Effector CD8-positive, alpha-beta T cell (primary cell): ENCODE data around the gene GNRH2.
"Not testable (repeated sequence)": the region's sequence is repeated elsewhere in the genome, so short reads cannot be mapped to it uniquely, and the experiment has no call there.

Experiments used
- DNase-seq: peaks from one replicate; lab custom pipeline; 2025; lab: John Stamatoyannopoulos, UW
- total RNA-seq, 4 experiments: gene quantifications; one replicate each; lab custom pipeline; 2026; lab: John Stamatoyannopoulos, UW

GNRH2 gene, protein sequence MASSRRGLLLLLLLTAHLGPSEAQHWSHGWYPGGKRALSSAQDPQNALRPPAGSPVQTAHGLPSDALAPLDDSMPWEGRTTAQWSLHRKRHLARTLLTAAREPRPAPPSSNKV
- 0 to 1.3 (median 0.59) reads per million in 4 experiments for total RNA-seq

DNA sequence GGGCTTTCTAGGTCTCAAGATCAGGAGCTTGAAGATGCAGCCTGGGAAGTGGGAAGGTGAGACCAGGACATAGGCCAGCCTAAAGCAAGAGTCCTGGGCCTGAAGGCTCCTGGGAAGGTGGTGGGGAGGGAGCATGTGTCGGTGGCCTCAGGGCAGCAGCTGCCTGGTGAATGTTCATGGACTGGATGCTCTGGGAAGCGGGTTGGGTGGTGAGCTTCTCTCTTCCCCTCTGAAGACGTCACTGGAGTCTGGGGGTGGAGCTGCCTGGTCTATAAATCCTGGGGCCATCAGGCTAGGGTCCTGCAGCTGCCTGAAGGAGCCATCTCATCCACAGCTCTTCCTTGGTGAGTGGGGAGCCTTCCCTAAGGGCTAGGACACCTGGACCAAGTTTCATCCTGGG is at the start of gene GNRH2:
TSS of gene GNRH2 (plus strand) at position 301 of the 400 bp plus-strand sequence. CDS start 793 bp downstream, outside the sequence.
- DNase-seq: no peak

DNA sequence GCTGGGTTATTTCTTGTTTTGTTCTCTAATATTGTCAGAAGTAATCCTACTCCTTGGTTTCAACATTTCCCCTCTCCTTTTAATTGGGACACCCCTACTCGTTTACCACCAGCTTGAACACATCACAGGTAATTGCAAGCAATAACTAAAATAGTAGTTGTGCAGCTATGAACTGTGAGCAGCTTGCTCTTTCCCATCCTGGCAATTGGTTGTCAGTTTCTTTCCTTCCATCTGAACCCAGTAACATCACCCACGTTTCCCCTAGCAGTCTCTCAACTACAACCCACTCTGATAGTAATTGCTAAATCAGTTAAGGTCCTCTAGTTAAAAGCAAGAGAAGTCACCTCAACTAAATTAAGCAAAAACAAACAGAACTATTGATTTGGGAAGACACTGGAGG is 47.6 kb upstream of the GNRH2 start:
- no peak for DNase-seq

DNA sequence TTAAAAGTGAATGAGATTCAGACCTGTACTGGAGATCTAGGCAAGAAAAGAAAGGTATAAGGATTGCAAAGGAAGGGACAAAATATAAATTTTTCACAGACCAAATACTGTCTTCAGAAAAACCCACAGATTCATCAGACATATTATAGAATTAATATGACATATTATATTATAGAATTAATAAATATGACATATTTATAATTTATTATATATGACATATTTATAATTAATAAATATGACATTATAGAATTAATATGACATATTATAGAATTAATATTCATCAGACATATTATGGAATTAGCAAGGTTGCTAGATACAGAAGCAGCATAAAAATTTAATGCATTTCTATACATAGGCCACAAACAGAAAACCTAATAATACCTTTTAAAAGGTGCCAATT is 44.7 kb upstream of the GNRH2 start:
- DNase-seq: no peak

DNA sequence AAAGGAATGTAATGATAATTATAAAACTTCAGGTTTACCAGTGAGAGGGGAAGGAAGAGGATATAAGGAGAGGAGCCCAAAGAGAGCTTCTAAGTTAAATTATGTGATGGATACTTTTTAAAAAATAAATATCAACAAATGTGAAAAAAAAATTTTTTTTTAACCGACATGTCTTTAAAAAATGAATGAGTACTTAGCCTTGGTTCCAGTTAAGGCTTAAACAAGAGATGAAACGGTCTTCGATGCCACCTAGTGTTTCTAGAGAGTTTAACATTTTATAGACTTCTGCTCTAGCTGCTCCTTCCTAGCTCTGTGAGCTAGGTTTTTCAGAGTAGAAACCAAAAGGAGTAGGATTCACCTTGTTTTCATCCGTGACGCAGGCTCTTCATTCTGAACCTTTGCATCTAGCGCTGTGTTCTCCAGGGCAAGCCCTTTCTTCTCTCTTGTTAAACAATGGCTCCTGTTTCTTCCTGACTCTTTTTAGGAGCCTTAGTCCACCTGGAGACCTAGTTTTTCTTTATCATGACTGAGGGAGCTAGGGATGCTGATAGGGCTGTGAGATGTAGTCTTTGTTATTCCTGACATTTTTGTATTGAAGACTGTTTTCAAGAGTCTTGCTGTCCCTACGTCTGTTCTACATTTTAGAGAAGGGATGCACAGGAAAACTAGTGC is 42.4 kb upstream of the GNRH2 start:
- no peak for DNase-seq

DNA sequence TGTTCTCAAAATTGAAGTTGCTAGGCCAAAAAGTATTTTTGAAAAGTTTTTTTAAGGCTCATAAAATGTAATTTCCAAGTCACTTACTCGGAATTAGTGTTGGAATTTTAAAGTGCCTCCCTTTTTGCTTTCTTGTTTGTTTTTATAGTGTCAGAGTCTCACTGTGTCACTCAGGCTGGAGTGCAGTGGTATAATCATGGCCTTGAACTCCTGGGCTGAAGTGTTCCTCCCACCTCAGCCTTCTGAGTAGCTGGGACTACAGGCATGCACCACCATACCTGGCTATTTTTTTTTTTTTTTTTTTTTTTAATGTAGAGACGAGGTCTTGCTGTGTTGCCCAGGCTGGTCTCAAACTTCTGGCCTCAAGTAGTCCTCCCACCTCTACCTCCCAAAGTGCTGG is 40.0 kb upstream of the GNRH2 start:
- DNase-seq: no peak

DNA sequence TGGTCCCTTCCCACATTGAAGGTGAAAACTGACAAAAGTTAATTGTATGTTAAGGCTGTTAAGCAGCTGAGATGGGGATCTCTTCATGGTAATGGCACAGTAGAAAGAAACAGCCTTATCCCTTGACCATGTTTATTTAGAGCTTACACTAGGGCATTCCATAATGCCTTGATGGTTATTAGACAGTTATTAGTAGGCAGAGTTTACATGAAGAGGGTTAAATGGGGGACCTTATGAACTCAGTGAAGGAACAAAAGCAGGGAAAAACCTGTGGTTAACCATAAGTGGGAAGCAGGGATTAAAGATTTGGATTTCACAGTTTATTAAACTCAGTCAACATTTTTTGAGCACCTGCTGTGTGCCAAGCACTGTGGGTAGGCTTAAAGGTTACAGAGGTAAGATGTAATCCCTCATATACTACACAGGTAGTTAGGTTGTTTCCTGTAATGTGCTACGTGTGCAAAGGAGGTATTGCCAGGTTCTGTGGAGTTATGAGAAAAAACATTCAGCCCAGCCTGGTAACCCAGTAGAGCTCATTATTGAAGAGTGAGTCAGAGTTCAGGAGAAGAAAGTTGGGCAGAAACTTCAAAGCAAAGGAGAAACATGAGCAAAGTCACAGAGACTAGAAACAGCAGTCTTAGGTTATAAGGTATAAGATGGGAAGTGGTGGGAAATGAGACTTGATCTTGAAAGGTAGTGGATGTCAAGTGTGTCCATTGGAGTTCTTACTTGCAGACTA is 32.3 kb upstream of the GNRH2 start:
- no peak for DNase-seq

DNA sequence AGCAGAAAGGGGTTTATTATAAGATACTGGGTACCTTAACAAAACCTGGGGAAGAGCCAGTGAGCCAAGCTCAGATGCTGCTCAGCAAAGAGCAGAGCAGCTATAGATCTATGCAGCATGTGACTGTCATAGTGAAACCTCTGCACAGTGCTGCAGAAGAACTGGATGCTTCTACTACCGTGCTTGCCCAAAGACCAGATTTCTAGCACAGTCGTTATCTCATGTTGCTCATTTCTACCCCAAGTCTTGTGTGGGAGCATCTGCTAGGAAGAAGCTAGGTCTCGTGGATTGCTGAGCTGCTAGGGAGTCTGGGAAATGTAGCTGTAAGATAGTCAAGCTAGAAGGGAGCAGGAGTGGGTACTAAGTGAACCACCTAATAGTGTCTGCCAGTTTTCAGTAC is 31.7 kb upstream of the GNRH2 start:
- DNase-seq: no peak

DNA sequence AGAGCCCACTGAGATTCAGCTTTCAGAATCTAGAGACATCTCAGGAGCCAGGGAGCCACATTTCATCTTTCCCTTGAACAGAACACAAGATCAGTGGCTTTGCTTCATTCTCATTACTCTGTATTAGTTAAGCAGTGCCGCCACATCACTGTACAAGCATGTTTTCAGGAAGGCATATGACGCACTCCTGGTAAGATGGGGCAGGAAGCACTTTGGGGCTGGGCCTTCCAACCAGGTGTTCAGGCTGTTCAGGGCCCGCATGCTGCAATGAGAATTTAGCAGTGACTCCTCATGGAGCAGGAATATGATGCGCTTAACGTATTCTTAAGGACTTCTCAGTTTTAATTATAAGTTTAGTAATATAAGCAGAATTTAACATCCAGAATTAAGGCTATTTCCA is 29.7 kb upstream of the GNRH2 start:
- DNase-seq: no peak

DNA sequence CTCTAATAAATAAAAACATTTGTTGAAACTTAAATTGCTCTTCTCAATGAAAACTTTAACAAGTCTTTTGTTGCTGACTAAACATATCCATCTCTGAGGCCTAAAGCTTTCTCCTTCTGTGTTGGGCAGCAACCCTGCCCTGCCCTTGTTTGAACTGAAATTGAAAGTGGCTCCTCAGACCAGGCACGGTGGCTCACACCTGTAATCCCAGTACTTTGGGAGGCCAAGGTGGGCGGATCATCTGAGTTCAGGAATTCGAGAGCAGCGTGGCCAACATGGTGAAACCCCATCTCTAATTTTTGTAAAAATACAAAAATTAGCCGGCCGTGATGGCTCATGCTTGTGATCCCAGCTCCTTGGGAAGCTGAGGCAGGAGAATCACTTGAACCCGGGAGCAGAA is 29.2 kb upstream of the GNRH2 start:
- DNase-seq: no peak

DNA sequence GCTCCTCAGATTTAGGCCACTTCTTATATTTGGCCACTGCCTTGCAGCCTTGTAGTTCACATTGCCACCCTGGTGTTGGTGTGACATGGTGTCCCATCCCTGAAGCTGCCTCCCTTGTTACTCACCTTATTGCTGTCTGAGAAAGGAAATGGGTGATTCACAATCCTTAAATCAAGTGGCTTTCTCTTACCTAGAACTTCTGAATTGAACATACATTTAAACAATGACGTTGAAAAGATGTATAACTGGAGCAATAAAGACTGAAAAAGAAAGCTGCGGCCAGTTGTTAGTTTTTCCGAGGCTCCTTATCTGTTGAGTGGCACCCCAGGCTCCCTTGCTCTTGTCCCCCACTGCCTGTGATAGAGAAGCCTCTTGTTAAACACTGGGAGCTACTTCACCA is 28.8 kb upstream of the GNRH2 start:
- DNase-seq: no peak

DNA sequence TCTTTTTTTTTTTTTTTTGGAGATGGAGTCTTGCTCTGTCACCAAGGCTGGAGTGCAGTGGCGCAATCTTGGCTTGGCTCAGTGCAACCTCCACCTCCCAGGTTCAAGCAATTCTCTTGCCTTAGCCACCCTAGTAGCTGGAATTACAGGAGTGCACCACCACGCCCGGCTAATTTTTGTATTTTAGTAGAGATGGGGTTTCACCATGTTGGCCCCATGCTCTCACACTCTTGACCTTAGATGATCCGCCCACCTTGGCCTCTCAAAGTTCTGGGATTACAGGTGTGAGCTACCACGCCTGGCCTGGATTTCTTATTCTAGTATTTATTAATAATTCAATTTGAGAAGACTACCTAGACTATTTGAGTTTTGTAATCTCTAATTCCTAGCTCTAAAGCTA is 28.1 kb upstream of the GNRH2 start:
- not testable (repeated sequence) for DNase-seq

DNA sequence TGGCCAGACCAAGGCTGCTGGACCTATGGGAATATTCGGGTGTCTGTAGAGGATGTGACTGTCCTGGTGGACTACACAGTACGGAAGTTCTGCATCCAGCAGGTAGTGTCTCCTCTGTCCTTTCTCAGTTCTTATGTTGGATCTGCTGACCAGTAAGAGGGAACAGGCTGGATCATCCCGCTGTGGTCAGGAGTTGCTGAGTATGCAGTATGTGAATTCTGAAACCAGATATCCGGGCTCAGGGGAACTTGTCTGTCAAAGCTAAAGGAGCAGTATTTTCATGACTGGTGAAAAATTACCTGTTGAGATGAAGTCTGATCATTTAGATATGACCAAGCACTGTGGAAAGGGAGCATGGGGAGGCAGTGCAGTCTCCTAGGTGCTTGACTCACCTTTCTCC is 22.1 kb upstream of the GNRH2 start:
- DNase-seq: no peak

DNA sequence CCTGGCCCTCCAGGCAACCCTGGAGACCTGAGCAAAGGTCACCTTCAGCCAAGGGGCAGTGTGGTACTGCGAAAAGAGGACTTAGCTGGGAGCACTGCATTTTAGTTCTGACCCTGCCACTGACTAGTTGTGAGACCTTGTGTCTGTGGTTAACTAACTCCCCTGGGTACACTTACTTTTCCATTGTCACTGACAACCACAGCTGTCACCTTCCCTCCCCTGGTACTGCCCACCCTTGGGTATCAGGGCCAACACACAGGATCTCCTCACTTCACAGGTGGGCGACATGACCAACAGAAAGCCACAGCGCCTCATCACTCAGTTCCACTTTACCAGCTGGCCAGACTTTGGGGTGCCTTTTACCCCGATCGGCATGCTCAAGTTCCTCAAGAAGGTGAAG is 21.6 kb upstream of the GNRH2 start:
- no peak for DNase-seq

DNA sequence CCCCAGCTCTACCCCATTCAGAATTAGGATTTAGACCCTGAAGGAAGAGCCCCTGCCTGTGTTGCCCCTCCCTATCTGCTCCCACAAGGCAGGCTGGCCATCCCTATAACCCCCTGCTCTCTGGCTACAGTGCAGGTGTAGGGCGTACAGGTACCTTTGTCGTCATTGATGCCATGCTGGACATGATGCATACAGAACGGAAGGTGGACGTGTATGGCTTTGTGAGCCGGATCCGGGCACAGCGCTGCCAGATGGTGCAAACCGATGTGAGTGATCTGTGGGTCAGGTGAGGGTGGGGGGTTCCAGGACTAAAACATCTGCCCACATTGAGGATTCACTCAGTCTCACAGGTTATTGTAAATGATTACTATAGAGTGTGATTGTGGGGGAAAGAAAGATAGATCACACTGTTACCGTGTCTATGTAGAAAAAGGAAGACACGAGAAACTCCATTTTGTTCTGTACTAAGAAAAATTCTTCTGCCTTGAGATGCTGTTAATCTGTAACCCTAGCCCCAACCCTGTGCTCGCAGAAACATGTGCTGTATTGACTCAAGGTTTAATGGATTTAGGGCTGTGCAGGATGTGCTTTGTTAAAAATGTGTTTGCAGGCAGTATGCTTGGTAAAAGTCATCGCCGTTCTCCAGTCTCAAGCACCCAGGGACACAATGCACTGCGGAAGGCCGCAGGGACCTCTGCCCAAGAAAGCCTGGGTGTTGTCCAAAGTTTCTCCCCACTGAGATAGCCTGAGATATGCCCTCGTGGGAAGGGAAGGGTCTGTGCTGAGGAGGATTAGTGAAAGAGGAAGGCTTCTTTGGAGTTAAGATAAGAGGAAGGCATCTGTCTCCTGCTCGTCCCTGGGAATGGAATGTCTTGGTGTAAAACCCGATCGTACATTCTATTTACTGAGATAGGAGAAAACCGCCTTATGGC is 20.6 kb upstream of the GNRH2 start:
- DNase-seq: not testable (repeated sequence)

DNA sequence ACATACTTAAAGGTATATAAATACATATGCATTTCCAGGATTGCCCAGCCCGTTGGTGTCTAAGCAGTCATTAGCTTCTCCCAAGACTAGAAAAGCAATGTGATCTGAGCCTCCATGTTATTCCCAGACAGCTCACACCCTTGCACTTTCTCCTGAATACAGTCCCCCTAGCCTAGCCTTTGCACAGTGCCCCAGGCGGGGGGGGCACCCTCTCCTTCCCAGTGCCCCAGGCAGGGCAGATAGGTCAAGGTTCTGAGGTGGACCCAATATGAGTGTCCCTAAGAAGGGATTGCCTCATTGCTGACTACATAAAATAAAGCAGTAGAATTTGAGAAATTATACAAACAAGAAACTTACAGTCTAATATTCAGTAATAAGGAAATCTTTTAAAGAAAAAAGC is 15.4 kb upstream of the GNRH2 start:
- no peak for DNase-seq

DNA sequence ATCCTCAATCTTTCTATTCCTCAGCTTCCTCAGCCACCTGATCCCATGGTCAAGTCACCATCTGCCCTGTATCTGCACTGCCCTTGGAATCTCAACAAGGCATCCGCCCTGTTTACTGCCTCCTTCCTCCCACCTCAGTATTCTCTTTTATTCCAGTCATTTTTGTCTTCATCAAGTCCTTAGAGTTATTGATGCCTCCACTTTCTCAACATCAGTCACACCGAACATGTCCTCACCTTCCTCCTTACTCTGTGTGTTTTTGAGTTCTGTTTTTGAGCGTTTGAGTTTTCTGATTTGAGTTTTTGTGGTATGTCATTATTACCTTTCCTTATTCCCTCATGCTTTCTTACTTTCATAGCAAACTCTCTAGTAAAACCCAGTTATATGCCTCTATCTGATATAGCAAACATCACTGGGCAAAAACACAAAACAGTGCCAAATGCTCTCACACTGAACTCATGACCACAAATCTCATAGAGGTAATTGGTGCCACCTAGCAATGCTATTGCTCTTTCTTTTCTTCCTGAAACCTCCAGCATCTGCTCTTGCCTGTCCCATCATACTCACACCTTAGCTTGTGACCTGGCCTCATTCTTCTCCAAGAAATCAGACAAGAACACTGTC is 11.8 kb upstream of the GNRH2 start:
- DNase-seq: no peak

DNA sequence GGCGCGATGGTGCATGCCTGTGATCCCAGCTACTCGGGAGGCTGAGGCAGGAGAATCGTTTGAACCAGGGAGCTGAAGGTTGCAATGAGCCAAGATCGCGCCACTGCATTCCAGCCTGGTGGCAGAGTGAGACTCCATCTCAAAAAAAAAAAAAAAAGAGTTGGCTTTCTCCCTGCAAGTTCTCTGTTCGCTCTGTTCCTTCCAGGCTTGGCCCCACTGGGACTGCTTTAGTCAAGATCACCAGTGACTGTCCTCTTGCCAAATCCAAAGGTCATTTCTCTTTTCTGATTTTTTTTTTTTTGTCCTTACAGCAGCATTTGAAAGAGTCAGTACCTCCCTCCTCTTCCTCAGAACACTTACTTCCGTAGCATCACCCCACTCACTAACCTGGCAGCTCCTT is 10.8 kb upstream of the GNRH2 start:
- DNase-seq: no peak

DNA sequence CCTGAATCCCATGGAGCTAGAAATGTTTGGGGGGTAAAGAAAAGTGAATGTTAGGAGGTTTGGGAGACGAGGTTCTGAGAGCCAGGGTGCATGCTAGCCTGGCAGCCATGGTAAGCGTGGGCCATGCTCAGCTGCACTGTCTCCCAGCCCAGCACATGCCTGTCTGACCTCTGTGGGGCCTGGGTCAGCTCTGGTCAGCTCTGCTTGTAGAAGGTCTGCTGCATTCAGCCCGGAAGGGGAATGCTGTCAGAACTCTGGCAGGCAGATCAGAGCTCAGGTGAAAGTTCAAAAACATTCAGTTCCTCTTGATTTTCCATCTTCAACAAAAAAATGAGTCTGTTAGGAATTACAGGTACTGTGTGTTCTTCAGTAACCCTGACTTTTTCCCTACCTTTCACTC is 5.8 kb upstream of the GNRH2 start:
- DNase-seq: no peak

DNA sequence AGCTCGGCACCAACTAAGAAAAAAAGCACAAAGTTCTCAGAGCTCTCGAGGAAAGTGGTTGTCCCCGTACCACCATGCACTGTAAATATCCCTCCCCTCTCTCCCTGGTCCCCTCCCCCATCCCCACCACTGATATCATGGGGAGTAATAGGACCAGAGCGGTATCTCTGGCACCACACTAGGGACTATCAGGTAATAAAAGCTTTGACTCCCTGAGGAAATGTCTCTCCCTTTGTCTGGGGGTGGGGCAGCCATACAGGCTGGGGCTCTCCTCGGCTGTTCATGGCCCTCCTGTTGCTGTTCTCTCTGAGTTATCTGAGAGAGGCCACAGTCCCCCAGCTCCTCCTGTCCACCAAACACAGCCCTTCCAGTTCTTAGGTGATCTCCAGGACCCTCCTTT is 5.0 kb upstream of the GNRH2 start:
- no peak for DNase-seq

DNA sequence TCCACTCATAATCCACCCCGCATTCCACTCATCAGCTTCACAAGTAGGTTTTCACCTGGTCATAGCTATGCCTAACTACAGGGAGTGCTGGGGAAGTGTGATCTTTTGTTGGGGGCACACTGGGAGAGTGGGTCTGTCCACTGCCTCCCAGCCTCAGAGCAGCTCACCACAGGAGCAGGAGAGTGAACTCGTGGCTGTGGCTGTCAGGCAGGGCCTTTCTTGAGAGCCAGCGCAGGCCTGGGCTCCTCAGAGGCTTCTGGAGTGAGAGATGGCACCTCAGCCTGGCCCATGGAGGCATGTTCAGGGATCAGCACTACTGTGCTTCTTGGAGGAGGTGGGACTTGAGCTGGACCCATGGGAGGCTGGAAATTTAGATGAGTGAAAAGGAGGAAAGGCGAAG is 4.0 kb upstream of the GNRH2 start:
- DNase-seq: no peak

DNA sequence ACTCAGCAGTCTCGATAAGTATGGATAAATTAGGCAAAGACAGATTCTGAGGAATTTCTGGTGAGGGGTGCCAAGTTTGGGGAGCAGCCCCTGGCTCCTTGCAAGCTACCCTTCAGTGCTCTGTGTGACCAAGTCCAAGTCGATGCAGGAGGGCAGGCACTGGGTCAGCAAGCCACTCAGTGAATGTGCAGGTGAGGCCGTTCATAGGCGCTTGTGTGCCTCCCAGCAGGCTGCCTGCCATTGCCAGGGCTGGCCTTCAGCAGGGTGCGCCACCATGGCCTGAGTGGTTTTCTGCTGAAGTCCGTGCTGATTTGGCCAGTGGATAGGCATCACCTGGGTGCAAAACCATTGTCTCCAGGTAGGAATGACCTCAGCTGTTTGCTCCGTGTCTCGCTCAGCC is 3.3 kb upstream of the GNRH2 start:
- no peak for DNase-seq

DNA sequence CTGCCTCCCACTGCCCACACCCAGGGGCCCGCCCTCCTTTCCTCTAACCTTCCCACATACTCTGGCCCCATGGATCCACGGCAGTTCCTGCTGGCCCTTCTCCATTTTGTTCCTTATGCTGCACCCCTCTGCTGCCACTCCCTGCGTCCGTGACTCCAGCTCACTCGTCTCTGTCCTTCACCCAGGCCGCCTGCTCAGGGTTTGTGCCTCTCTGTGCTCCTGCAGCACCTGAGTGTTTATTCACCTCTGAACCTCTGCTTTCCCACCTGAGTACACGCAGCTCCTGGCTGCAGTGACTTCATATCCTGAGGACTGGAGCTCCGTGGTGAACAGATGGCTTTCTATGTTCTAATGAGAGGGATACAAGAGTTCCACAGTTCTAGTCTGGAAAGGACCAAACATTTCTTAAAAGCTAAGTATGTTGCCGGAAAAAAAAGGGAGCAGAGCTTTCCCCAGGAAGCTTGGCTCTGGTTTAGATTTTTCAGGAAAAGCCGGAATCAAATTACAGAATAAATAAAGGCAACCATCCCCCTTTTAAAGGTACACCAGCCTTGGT is 1.5 kb upstream of the GNRH2 start:
- DNase-seq: no peak
